Measurements from ENCODE around the gene ALG10.

GRCh38 chr12:34021071-34021470 is 1.2 kb upstream of the ALG10 start:
- TF ChIP-seq CTCF (IDR thresholded peaks at IDR 0.05; ENCODE audit: low read depth, low read length, poor library complexity, severe bottlenecking) (no peak), EZH2phosphoT487 (IDR thresholded peaks at IDR 0.05; ENCODE audit: borderline replicate concordance, low read length) (no peak)
